ENCODE results near the gene PASD1. TPM values are rescaled to one million over a fixed set of nuclear protein-coding genes. Genes with fewer than 3 reads are reported as not detected.
A peak's percentile ranks its signal among the peaks of the same experiment; 100 is the strongest.
"Not testable (repeated sequence)": the region's sequence is repeated elsewhere in the genome, so short reads cannot be mapped to it uniquely, and the experiment has no call there.

Gene PASD1
- total RNA-seq, 1 donor: not detected

DNA sequence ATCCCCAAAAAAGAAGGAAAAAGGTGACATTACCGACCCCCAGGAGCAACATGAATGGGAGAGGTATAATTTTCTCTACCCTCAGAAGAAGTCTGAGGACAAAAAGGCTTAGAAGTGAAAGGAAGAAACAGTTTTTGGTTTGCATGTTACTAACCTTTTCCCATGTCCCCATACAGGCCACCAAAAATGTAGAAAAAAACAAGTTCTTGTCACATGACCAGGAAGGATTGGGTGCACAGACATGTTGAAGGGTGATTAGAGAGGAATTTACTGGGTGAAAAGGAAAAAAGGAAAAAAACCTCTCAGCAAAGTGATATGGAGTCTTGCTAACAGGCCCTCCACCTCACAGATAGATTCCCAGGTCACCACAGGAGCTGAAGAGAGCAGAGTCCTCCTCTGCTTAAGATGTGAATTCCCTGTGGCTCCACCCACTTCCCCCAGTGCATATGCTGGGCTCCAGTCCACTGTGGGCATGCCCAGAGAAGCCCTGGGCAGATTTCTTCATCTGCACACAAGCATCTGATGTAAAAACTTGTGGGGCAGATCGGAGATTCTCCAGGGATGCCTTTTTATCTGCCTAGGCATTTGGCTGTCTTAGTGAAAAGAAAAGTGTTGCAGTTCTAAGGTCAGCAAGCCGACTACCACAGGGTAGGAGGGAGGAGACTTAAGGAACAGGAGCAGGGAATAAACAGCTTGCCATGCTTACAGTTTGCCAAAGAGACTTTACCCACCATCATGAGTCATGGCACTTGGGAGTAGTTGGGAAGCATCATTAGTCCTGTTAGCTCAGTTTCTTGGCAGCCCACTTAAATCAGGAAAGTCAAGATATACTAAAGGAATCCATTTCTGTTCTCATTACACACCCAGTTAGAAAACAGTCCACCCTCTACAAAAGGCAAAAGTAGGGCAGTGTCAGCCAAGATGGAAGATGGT lies 25.0 kb upstream of the PASD1 start:
- no peaks in the 10 kb centered on the region for H4K20me1 ChIP-seq (ENCODE audit: insufficient read depth, low read length)
- no peaks in the 10 kb centered on the region for H3K27me3 ChIP-seq (ENCODE audit: insufficient read depth, low read length)
- H3K36me3 ChIP-seq (ENCODE audit: insufficient read depth, low read length): no peaks in the 10 kb centered on the region
- DNase-seq (ENCODE audit: insufficient read length, low spot score, missing footprints): no peak
- no peak for TF ChIP-seq CTCF (IDR thresholded peaks at IDR 0.05; ENCODE audit: extremely low read depth, low read depth, low read length)
- no peaks in the 10 kb centered on the region for H3K79me2 ChIP-seq (ENCODE audit: insufficient read depth, low read length)
- no peak overlapping the region for H3K4me2 ChIP-seq (ENCODE audit: insufficient read depth, low read length)
- H3K27ac ChIP-seq (ENCODE audit: low read depth, low read length): no peak overlapping the region
- H2AFZ ChIP-seq (ENCODE audit: low read length): no peak overlapping the region
- H3K4me3 ChIP-seq (ENCODE audit: insufficient read depth, low read length): no peak overlapping the region
- peaks cover 4% of the 10 kb centered on the region for H3K9me3 ChIP-seq (ENCODE audit: low read depth, low read length)
- no peaks in the 10 kb centered on the region for H3K4me1 ChIP-seq (ENCODE audit: insufficient read depth, low read length)

GRCh38 chrX:151543706-151544105 lies 19.8 kb upstream of the PASD1 start:
- no peak overlapping the region for H3K4me3 ChIP-seq (ENCODE audit: insufficient read depth, low read length)
- no peaks in the 10 kb centered on the region for H3K4me1 ChIP-seq (ENCODE audit: insufficient read depth, low read length)
- H2AFZ ChIP-seq (ENCODE audit: low read length): no peak overlapping the region
- H3K4me2 ChIP-seq (ENCODE audit: insufficient read depth, low read length): no peak overlapping the region
- H4K20me1 ChIP-seq (ENCODE audit: insufficient read depth, low read length): no peaks in the 10 kb centered on the region
- no peaks in the 10 kb centered on the region for H3K36me3 ChIP-seq (ENCODE audit: insufficient read depth, low read length)
- H3K79me2 ChIP-seq (ENCODE audit: insufficient read depth, low read length): no peaks in the 10 kb centered on the region
- no peaks in the 10 kb centered on the region for H3K27me3 ChIP-seq (ENCODE audit: insufficient read depth, low read length)
- TF ChIP-seq CTCF (IDR thresholded peaks at IDR 0.05; ENCODE audit: extremely low read depth, low read depth, low read length): no peak
- H3K9me3 ChIP-seq (ENCODE audit: low read depth, low read length): peaks cover 4% of the 10 kb centered on the region
- no peak overlapping the region for H3K27ac ChIP-seq (ENCODE audit: low read depth, low read length)
- DNase-seq (ENCODE audit: insufficient read length, low spot score, missing footprints): no peak

DNA sequence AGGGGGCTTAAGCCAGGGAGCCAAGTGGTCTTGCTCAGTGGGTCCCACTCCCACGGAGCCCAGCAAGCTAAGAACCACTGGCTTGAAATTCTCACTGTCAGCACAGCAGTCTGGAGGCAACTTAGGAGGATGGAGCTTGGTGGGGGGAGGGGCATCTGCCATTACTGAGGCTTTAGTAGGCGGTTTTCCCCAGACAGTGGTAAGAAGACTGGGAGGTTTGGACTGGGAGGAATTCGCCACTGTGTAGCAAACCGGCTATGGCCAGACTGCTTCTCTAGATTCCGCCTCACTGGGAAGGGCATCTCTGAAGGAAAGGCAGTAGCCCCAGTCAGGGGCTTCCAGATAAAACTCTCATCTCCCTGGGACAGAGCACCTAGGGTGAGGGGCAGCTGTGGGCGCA lies 17.2 kb upstream of the PASD1 start:
- H3K27me3 ChIP-seq (ENCODE audit: insufficient read depth, low read length); H2AFZ ChIP-seq (ENCODE audit: low read length); H3K36me3 ChIP-seq (ENCODE audit: insufficient read depth, low read length); DNase-seq (ENCODE audit: insufficient read length, low spot score, missing footprints); H3K4me1 ChIP-seq (ENCODE audit: insufficient read depth, low read length); H3K9me3 ChIP-seq (ENCODE audit: low read depth, low read length); H3K27ac ChIP-seq (ENCODE audit: low read depth, low read length); H3K79me2 ChIP-seq (ENCODE audit: insufficient read depth, low read length); H3K4me3 ChIP-seq (ENCODE audit: insufficient read depth, low read length); H3K4me2 ChIP-seq (ENCODE audit: insufficient read depth, low read length); H4K20me1 ChIP-seq (ENCODE audit: insufficient read depth, low read length): not testable (repeated sequence)

- H3K36me3 ChIP-seq (ENCODE audit: insufficient read depth, low read length); H3K4me1 ChIP-seq (ENCODE audit: insufficient read depth, low read length); H3K4me3 ChIP-seq (ENCODE audit: insufficient read depth, low read length); H3K79me2 ChIP-seq (ENCODE audit: insufficient read depth, low read length); H3K4me2 ChIP-seq (ENCODE audit: insufficient read depth, low read length); H3K9me3 ChIP-seq (ENCODE audit: low read depth, low read length); H3K27me3 ChIP-seq (ENCODE audit: insufficient read depth, low read length); DNase-seq (ENCODE audit: insufficient read length, low spot score, missing footprints); H3K27ac ChIP-seq (ENCODE audit: low read depth, low read length); H2AFZ ChIP-seq (ENCODE audit: low read length); H4K20me1 ChIP-seq (ENCODE audit: insufficient read depth, low read length): not testable (repeated sequence)
Observed at GRCh38 chrX:151551176-151551575, 12.3 kb upstream of the PASD1 start.

DNA sequence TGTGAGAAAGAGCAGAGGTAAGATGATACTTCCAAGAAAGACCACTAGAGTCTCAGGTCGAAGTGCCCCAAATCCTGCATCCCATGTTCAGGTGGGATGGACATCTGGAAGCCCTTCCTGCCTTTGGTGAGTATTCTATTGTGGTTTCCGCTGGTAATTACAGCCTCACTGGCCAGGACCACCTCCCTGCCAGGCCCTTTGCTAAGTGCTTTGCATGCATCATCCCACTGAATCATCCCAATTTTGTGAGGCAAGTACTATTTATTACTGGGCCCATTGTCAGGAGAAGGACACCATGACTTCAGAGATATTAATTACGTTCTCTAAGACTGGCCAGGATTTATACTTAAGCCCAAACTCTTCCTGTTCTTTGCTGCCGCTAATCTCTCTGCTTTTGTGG lies 10.7 kb upstream of the PASD1 start:
- no peaks in the 10 kb centered on the region for H3K4me1 ChIP-seq (ENCODE audit: insufficient read depth, low read length)
- no peak for TF ChIP-seq CTCF (IDR thresholded peaks at IDR 0.05; ENCODE audit: extremely low read depth, low read depth, low read length)
- no peaks in the 10 kb centered on the region for H3K9me3 ChIP-seq (ENCODE audit: low read depth, low read length)
- no peak for DNase-seq (ENCODE audit: insufficient read length, low spot score, missing footprints)
- H3K36me3 ChIP-seq (ENCODE audit: insufficient read depth, low read length): no peaks in the 10 kb centered on the region
- no peaks in the 10 kb centered on the region for H3K79me2 ChIP-seq (ENCODE audit: insufficient read depth, low read length)
- H3K27me3 ChIP-seq (ENCODE audit: insufficient read depth, low read length): no peaks in the 10 kb centered on the region
- no peak overlapping the region for H3K27ac ChIP-seq (ENCODE audit: low read depth, low read length)
- no peak overlapping the region for H2AFZ ChIP-seq (ENCODE audit: low read length)
- no peak overlapping the region for H3K4me2 ChIP-seq (ENCODE audit: insufficient read depth, low read length)
- H4K20me1 ChIP-seq (ENCODE audit: insufficient read depth, low read length): no peaks in the 10 kb centered on the region
- no peak overlapping the region for H3K4me3 ChIP-seq (ENCODE audit: insufficient read depth, low read length)

DNA sequence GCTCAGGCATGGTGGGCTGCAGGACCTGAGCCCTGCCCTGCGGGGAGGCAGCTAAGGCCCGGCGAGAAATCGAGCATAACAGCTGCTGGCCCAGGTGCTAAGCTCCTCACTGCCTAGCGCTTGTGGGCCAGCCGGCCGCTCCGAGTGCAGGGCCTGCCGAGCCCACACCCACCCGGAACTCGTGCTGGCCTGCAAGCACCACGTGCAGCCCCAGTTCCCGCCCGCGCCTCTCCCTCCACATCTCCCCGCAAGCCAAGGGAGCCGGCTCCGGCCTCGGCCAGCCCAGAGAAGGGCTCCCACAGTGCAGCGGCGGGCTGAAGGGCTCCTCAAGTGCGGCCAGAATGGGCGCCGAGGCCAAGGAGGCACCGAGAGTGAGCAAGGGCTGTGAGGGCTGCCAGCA lies 8.2 kb upstream of the PASD1 start:
- not testable (repeated sequence) for H3K27ac ChIP-seq (ENCODE audit: low read depth, low read length); H3K36me3 ChIP-seq (ENCODE audit: insufficient read depth, low read length); H3K79me2 ChIP-seq (ENCODE audit: insufficient read depth, low read length); H3K4me3 ChIP-seq (ENCODE audit: insufficient read depth, low read length); H3K9me3 ChIP-seq (ENCODE audit: low read depth, low read length); H2AFZ ChIP-seq (ENCODE audit: low read length); H3K4me1 ChIP-seq (ENCODE audit: insufficient read depth, low read length); H4K20me1 ChIP-seq (ENCODE audit: insufficient read depth, low read length); H3K27me3 ChIP-seq (ENCODE audit: insufficient read depth, low read length); DNase-seq (ENCODE audit: insufficient read length, low spot score, missing footprints); H3K4me2 ChIP-seq (ENCODE audit: insufficient read depth, low read length)

DNA sequence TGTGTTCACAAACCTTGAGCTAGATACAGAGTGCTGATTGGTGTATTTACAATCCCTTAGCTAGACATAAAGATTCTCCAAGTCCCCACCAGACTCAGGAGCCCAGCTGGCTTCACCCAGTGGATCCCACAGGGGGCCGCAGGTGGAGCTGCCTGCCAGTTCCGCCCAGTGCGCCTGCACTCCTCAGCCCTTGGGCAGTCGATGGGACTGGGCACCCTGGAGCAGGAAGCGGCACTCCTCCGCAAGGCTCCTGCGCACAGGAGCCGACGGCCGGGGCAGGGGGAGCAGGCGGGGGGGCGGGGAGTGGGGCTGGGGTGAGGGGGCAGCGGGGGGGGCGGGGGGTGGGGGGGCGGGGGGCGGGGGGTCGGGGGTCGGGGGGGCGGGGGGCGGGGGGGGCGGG lies 990 bp upstream of the PASD1 start:
- not testable (repeated sequence) for H3K4me1 ChIP-seq (ENCODE audit: insufficient read depth, low read length); H3K27ac ChIP-seq (ENCODE audit: low read depth, low read length); H3K9me3 ChIP-seq (ENCODE audit: low read depth, low read length); H3K4me2 ChIP-seq (ENCODE audit: insufficient read depth, low read length); H3K4me3 ChIP-seq (ENCODE audit: insufficient read depth, low read length); H4K20me1 ChIP-seq (ENCODE audit: insufficient read depth, low read length); H3K36me3 ChIP-seq (ENCODE audit: insufficient read depth, low read length); H2AFZ ChIP-seq (ENCODE audit: low read length); H3K79me2 ChIP-seq (ENCODE audit: insufficient read depth, low read length); H3K27me3 ChIP-seq (ENCODE audit: insufficient read depth, low read length)
- DNase-seq (ENCODE audit: insufficient read length, low spot score, missing footprints): peak; percentile 54
